ENCODE data around the gene SOX5. TPM values are rescaled to one million over a fixed set of nuclear protein-coding genes. Genes with fewer than 3 reads are reported as not detected.

Gene SOX5
- total RNA-seq, 1 experiment from 2014 or later: 3.1 TPM

DNA sequence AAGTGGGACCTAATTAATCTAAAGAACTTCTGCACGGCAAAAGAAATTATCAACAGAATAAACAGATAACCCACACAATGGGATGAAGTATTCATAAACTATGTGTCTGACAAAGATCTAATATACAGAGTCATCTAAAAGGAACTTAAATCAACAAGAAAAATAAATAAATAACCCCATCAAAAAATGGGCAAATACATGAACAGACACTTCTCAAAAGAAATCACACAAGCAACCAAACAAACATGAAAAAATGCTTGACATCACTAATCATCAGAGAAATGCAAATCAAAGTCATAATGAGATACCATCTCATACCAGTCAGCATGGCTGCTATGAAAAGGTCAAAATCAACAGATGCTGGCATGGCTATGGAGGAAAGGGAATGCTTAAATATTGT lies 466.9 kb downstream of the SOX5 start:
- no peak overlapping the region for H3T11ph ChIP-seq (ENCODE audit: low read length)
- no peaks in the 10 kb centered on the region for H3K9me3 ChIP-seq (ENCODE audit: control insufficient read depth, low read depth, low read length)
- no peak overlapping the region for H3K27ac ChIP-seq (ENCODE audit: insufficient read length, low read depth, low read length)
- H2BK120ac ChIP-seq (ENCODE audit: low read depth, low read length, poor library complexity, severe bottlenecking): no peak overlapping the region
- H3K4me3 Mint-ChIP-seq: no peak overlapping the region
- H3K56ac ChIP-seq (ENCODE audit: insufficient read length, low read depth, low read length): no peak overlapping the region
- H3K9ac ChIP-seq (ENCODE audit: extremely low read depth, insufficient read length, low read length): no peak overlapping the region
- H3K18ac ChIP-seq (ENCODE audit: insufficient read length, low read depth, low read length): no peak overlapping the region
- H3K36me3 Mint-ChIP-seq (ENCODE audit: insufficient read depth in 1 of 3, low read depth in 3 of 3): peaks cover 2 to 16% (median 6%) of the 10 kb centered on the region in 3 experiments; a peak in 6 of 7 replicates
- no peak overlapping the region for H4K5ac ChIP-seq (ENCODE audit: insufficient read length, low read depth, low read length)
- H4K8ac ChIP-seq (replicated peaks; ENCODE audit: insufficient read length, low read depth, low read length): no peak overlapping the region
- DNase-seq: no peak
- H3K27me3 ChIP-seq (ENCODE audit: insufficient read depth, low read length): no peaks in the 10 kb centered on the region
- H3K23ac ChIP-seq (ENCODE audit: insufficient read length, low read depth, low read length): no peak overlapping the region
- H3K4me1 ChIP-seq (ENCODE audit: insufficient read depth, low read length): no peaks in the 10 kb centered on the region
- H2BK15ac ChIP-seq (ENCODE audit: low read depth, low read length): no peak overlapping the region
- H3K79me1 ChIP-seq (ENCODE audit: insufficient read depth, low read depth, low read length, poor library complexity, severe bottlenecking): no peaks in the 10 kb centered on the region
- TF ChIP-seq, protein P1, sequence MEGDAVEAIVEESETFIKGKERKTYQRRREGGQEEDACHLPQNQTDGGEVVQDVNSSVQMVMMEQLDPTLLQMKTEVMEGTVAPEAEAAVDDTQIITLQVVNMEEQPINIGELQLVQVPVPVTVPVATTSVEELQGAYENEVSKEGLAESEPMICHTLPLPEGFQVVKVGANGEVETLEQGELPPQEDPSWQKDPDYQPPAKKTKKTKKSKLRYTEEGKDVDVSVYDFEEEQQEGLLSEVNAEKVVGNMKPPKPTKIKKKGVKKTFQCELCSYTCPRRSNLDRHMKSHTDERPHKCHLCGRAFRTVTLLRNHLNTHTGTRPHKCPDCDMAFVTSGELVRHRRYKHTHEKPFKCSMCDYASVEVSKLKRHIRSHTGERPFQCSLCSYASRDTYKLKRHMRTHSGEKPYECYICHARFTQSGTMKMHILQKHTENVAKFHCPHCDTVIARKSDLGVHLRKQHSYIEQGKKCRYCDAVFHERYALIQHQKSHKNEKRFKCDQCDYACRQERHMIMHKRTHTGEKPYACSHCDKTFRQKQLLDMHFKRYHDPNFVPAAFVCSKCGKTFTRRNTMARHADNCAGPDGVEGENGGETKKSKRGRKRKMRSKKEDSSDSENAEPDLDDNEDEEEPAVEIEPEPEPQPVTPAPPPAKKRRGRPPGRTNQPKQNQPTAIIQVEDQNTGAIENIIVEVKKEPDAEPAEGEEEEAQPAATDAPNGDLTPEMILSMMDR (conservative IDR thresholded peaks at IDR 0.05): no peak
- H3K79me2 ChIP-seq (ENCODE audit: insufficient read depth, low read length): no peaks in the 10 kb centered on the region
- H2AFZ ChIP-seq (ENCODE audit: low read length): no peak overlapping the region
- no peak overlapping the region for H2BK5ac ChIP-seq (ENCODE audit: insufficient read length, low read length)
- peaks cover 19 to 26% of the 10 kb centered on the region in 2 experiments for H3K9me3 Mint-ChIP-seq
- H2AK5ac ChIP-seq (ENCODE audit: insufficient read length, low read length): no peak overlapping the region
- no peak overlapping the region for H3K14ac ChIP-seq (ENCODE audit: insufficient read depth, low read length)
- no peak overlapping the region for H2BK20ac ChIP-seq (ENCODE audit: low read depth, low read length, poor library complexity, severe bottlenecking)
- H3K4me1 Mint-ChIP-seq: no peaks in the 10 kb centered on the region
- no peak overlapping the region for H3K27ac Mint-ChIP-seq
- H3K23me2 ChIP-seq (ENCODE audit: insufficient read length, low read depth, low read length, poor library complexity, severe bottlenecking): no peaks in the 10 kb centered on the region
- H4K91ac ChIP-seq (ENCODE audit: insufficient read length, low read depth, low read length): no peak overlapping the region
- H2BK12ac ChIP-seq (ENCODE audit: insufficient read length, low read depth, low read length): no peak overlapping the region
- no peak overlapping the region for H3K4ac ChIP-seq (ENCODE audit: low read depth, low read length)
- no peak overlapping the region for H3K4me2 ChIP-seq (ENCODE audit: insufficient read depth, insufficient read length, low read length)
- WGBS (ENCODE audit: extremely low coverage, insufficient read length, low lambda C conversion rate): no CpG with 5 or more reads among the region's 1 CpG
- no peaks in the 10 kb centered on the region; the same call in 1 of the 2 replicates for H3K27me3 Mint-ChIP-seq (ENCODE audit: low read depth)
- no peaks in the 10 kb centered on the region for H4K20me1 ChIP-seq (ENCODE audit: control insufficient read depth, insufficient read depth, insufficient read length)

Measured in H9 (cell line).